IMR-90 (cell line): ENCODE data around the gene DACH1.

Source experiments
- FOS ChIP-seq: fragments of 150-350 bp; IDR thresholded peaks from 2 replicates; pipeline ENCODE4 v1.6.1; 2016; ENCODE audit warnings: low read depth, low read length
- MXI1 ChIP-seq: IDR thresholded peaks from 2 replicates; pipeline ENCODE4 v1.6.1; 2012; ENCODE audit warnings: low read depth, mild to moderate bottlenecking, low read length, moderate library complexity, borderline replicate concordance
- SMC3 ChIP-seq: fragments of 150-350 bp; IDR thresholded peaks from 2 replicates; pipeline ENCODE4 v1.6.1; 2016; ENCODE audit warnings: low read depth, mild to moderate bottlenecking, antibody characterized with exemption, low read length, moderate library complexity
- TF ChIP-seq, protein P1 (sequence below): conservative IDR thresholded peaks from 2 replicates; pipeline ENCODE4 v1.5.1; 2012; ENCODE audit warnings: mild to moderate bottlenecking, low read depth, low read length, improper control_type of control experiment

DNA sequence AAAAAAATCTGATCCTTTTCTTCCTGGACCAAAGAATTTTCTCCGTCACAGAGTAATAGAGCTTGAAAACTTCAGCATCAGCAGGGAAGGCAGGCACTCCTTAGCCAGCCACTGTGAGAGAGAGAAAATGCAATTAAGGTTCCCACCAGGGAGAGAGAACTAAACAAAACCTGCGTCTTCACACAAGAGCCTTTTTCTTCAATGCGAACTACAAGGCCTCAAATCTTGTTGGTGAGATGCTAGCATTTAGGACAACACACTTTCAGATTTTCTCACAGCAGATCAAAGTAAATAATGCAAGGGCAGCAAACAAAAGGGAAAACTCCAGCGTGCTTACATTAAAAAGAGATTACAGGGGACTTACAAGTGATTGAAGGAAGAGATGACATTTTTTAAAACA, 80.1 kb downstream of the DACH1 start:
- TF ChIP-seq SMC3 (no peak), MXI1 (no peak), FOS (no peak)
- TF ChIP-seq, protein P1, sequence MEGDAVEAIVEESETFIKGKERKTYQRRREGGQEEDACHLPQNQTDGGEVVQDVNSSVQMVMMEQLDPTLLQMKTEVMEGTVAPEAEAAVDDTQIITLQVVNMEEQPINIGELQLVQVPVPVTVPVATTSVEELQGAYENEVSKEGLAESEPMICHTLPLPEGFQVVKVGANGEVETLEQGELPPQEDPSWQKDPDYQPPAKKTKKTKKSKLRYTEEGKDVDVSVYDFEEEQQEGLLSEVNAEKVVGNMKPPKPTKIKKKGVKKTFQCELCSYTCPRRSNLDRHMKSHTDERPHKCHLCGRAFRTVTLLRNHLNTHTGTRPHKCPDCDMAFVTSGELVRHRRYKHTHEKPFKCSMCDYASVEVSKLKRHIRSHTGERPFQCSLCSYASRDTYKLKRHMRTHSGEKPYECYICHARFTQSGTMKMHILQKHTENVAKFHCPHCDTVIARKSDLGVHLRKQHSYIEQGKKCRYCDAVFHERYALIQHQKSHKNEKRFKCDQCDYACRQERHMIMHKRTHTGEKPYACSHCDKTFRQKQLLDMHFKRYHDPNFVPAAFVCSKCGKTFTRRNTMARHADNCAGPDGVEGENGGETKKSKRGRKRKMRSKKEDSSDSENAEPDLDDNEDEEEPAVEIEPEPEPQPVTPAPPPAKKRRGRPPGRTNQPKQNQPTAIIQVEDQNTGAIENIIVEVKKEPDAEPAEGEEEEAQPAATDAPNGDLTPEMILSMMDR = no peak
